Hepatocyte (in vitro differentiated cells): Measurements from ENCODE around the gene ANKDD1B.

Experiments
- EZH2phosphoT487 ChIP-seq: fragments of 200-600 bp; sonication (generic); IDR thresholded peaks from one replicate; pipeline ENCODE4 v1.6.1; 2018; ENCODE audit warnings: antibody characterized with exemption, mild to moderate bottlenecking, low read depth, moderate library complexity; ENCODE audit not compliant: unreplicated experiment, severe bottlenecking
- TF ChIP-seq, protein P1 (sequence below): fragments of 200-600 bp; sonication (generic); IDR thresholded peaks from 2 replicates; pipeline ENCODE4 v1.5.1; 2016; ENCODE audit warnings: antibody characterized with exemption, mild to moderate bottlenecking; ENCODE audit not compliant: poor library complexity

DNA sequence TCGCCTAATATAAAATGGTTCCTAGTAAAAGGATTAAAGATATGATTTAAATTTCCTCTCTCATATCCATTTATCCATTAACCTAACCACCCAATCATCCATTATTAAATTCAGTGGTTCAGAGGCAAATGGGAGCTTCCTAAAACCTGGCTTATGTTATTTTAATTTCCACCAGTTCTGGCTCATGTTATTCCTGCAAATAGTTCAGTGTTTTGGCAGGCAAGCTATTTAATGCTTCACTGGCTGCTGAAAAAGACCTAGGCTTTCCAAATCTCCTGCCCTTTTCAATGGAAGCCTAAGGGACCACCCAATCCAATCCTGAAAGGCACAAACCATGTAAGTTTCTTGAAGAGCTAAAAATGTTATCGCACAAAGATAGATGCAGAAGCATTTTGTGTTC, 53.7 kb downstream of the ANKDD1B start:
- TF ChIP-seq, protein P1, sequence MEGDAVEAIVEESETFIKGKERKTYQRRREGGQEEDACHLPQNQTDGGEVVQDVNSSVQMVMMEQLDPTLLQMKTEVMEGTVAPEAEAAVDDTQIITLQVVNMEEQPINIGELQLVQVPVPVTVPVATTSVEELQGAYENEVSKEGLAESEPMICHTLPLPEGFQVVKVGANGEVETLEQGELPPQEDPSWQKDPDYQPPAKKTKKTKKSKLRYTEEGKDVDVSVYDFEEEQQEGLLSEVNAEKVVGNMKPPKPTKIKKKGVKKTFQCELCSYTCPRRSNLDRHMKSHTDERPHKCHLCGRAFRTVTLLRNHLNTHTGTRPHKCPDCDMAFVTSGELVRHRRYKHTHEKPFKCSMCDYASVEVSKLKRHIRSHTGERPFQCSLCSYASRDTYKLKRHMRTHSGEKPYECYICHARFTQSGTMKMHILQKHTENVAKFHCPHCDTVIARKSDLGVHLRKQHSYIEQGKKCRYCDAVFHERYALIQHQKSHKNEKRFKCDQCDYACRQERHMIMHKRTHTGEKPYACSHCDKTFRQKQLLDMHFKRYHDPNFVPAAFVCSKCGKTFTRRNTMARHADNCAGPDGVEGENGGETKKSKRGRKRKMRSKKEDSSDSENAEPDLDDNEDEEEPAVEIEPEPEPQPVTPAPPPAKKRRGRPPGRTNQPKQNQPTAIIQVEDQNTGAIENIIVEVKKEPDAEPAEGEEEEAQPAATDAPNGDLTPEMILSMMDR = no peak
- no peak for TF ChIP-seq EZH2phosphoT487
